NCI-H345 treated with DMSO at 0.1 percent for 48 hours (cell line): ENCODE results near the gene ABCB1.

ENCODE experiments used
- DNase-seq: peaks from one replicate; lab custom pipeline; 2025; ENCODE audit not compliant: unreplicated experiment; lab: John Stamatoyannopoulos, UW

ABCB1 gene

DNA sequence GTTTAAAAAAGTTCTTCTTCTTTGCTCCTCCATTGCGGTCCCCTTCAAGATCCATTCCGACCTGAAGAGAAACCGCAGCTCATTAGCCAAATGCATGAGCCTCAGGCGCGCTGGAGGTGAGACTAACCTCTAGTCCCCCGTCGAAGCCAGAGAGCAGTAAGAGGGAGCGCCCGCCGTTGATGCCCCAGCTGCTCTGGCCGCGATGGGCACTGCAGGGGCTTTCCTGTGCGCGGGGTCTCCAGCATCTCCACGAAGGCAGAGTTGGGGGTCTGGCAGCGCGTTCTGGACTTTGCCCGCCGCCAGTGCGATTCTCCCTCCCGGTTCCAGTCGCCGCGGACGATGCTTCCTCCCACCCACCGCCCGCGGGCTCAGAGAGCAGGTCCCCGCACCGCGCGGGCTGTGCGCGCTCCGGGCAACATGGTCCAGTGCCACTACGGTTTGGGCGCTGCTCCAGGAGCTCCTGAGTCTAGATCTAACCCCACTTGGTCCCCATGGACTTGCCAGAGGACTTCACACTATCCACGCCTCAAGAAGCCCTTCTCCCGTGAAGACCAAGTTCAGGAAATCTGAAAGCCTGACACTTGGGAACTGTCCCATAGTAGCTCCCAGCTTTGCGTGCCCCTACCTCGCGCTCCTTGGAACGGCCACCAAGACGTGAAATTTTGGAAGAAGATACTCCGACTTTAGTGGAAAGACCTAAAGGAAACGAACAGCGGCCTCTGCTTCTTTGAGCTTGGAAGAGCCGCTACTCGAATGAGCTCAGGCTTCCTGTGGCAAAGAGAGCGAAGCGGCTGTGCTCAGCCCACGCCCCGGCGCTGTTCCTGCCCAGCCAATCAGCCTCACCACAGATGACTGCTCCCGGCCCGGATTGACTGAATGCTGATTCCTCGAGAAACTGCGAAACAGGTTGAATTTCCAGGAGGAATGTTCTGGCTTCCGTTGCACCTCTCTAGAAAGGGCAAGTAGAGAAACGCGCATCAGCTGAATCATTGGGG, at the start of gene ABCB1:
ABCB1 (minus strand) TSS at position 755 of the 995 bp plus-strand sequence; CDS start at position 55, 700 bp downstream.
- DNase-seq: peak; percentile 12

DNA sequence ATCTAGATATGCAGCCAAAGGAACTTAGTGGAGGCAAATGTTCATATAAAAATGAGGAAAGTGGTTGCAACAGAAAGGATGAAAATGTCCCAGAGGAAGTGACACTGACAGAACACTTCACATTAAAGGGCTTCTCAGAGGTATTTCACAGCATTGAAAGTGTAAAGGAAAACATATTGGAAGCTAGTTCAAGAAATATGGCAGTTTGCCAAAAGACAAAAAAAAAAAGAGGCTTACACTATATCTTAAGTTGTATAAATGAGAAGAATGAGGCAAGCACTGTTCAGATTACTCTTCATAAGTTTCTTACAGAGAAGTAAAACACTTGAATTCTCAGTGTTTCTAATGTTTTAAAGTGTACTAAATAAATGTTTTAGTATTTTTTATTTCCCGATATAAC, 47.6 kb upstream of the ABCB1 start:
- no peak for DNase-seq

DNA sequence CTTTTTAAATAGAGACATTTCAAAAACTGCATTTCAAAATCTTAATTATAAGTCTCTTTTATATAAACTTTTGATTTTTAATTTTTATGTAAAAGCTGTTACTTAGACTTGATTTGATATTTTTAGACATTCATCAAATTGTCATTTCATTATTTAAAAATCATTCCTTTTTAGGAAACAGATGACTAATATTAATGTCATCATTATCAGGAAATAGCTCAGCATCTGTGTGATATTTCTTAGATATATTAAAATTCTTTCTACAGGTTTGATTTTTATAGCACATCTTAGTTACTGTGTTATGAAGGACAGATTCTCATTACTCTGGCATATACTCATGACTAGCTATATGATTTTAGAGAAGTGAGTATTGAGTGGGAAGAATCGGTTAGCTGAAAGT, 44.8 kb upstream of the ABCB1 start:
- no peak for DNase-seq

DNA sequence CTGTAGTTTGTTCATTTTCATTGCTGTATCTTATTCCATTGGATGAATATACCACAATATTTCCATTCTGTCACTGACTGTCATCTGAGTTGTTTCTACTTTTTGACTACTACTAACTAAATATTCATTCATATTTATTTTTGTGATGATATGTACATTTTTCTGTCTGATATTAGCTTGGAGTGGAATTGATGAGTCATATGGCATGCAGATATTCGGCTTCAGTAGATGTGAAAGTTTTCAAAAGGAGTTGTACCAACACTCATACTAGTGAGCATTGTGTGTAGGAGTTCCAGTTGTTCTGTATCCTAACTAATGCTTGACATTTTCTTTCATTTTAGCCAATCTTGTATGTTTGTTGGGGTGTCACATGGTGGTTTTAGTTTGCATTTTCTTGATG, 35.2 kb upstream of the ABCB1 start:
- DNase-seq: no peak

DNA sequence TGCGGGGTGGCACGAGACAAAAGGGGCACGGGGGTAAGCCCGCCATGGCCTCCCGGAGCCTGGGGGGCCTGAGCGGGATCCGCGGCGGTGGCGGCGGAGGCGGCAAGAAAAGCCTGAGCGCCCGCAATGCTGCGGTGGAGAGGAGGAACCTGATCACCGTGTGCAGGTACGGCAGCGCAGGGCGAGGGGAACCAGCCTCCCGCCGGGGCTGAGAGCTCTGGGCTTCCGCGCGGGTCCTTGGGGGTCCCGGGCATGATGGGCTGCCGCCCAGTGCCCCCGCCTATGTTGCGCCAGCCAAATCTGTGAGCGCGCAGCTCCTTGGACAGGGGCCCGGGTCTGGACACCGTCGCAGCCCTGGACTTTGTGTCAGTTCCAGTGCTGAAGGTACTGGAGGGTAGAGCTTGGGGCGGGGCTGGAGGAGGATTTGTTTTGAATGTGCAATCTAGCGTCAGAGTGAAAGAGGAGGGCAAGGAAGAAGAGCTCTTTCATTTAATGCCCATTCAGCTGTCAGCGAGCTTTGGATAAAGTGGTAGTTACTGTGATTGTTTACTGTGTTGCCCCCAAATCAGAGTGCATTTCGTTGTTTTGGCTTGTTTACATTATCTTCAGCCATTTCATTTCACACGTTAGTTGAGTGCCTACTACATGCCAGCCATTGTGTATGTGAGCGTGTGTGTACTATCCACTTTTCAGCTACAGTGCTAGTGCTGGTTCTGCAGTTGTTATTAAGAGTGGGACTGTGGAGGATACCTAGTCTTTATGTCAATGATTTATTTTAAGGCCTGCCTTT, 28.3 kb upstream of the ABCB1 start:
- peak; percentile 18 for DNase-seq

DNA sequence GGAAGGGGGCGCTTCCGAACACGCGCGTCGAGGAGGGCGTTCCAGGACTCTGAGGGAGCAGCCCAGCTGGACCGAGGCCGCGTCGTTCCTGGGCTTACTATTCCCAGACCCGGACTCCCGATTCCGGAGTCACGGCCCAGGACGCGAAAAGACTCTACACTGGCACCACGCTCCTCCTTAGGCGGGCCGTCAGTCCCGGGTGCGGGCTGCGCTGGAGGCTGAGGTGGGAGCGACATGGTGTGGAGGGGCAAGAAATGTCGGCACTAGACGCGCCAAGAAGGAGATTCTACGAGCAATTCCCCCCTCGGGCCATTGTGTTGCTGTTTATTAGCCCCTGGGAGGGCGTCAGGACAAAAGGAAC, 26.9 kb upstream of the ABCB1 start:
- no peak for DNase-seq

DNA sequence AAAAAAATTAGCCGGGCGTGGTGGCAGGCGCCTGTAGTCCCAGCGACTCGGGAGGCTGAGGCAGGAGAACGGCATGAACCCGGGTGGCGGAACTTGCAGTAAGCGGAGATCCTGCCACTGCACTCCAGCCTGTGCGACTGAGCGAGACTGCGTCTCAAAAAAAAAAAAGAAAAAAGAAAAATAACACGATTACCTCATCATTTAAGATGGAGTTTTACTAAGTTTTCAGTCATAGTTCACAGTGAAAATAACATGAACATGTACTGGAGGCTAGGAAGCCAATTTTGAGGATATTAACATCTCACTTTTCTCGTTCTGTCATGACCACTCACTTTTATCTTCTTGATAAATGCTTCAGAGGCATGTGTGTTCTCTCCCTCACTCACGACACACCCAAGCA, 24.4 kb upstream of the ABCB1 start:
- no peak for DNase-seq

DNA sequence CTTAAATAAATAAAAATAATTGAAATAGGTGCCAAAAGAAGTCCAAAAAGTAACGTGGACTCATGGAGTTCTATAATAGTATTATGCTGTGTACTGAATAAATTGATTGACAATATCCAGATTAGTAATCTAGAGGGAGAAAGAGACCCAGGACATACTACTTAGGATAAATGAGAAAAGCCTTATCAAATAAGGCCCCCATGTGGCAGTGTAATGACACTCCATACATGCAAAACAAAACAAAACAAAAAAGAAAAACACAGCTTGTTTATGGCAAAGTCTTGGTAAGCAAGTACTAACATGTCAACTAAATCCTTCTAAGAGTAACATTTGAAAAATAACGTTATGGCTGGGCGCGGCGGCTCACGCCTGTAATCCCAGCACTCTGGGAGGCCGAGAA, 23.9 kb upstream of the ABCB1 start:
- DNase-seq: no peak

DNA sequence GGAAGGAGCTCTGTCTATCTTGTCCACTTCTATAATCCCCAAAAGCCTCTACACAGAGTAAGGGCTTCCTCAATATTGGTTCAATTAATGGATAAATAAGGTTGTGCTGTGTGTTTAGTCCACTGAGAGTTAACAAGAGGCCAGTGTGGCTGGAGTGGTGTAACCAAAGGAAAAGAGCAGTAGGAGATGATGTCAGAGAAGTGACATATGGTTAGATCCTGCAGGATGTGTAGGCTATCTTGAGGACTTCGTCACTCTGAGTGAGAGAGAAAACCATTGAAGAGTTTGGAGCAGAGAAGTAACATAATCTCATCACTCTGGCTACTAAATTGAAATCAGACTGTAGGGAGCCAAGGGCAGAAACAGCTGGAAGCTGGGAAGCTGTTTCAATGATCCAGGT, 14.5 kb upstream of the ABCB1 start:
- DNase-seq: no peak

DNA sequence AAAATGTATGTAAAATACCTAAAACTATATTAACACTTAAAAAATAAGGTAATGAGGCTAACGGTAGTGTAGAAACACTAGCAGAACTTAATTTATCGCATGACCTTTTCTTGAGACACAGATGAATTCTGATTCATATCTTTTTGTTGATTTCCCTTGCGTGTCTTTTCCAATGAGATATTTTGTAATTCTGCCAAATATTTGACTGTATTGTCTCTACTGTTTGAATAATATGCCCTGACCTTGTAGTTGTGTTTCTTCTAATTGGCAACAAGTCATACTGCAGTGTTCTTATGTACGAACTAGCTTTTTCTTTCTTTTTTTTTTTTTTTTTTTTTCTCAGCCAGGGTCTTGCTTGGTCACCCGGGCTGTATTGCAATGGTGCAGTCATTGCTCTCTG, 9.2 kb upstream of the ABCB1 start:
- no peak for DNase-seq

DNA sequence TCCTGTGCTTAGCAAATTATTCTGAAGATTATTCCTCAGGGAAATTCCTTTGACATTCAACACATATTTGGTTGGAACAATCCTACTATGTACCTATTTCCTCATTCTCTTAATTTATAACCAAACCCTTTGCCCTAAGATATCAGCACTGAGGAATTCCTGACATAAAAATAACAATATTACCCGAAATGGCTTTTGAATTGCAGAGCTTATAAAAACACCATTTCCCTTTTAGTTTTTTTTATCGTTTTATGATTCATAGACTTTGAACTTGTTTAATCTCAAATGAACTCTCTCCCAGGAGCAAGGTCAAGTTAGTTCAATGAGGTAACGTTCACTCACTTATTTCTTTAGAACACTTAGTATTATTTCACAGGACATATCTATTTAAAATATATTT, 7.7 kb upstream of the ABCB1 start:
- no peak for DNase-seq

DNA sequence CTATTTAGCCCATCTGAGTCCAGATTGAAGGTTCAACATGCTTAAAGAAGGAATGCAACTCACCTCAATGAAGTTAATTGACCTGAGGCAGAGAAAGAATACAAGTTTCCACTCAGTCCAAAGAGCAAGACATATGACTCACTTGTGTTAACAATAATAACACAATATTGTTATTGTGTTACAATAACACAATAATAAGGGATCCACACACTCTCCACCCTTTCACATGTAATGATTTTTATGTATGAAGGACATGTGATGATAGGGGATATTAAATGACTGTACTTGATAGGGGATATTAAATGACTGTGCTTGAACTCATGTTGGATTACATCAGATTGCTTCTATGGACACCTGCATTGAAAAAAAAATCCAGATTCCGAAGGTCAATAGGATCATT, 3.6 kb upstream of the ABCB1 start:
- DNase-seq: no peak

DNA sequence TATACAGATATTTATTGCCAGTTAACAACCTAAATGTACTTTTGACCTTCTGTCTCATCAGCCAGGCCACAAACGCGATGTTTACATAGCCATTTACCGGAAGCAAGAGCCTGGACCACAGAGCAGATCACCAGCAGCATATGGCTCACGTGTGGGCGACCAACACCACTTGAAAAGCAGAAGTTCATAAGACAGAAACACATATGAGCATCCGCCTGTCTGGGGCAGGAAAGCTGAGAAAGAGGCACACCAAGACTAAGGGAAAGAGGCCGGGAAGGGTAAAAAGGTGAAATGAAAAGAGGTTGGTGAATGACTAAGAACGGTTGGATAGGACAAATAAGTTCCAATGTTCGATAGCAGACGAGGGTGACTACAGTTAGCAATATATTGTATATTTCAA, 1.3 kb downstream of the ABCB1 start:
- no peak for DNase-seq

DNA sequence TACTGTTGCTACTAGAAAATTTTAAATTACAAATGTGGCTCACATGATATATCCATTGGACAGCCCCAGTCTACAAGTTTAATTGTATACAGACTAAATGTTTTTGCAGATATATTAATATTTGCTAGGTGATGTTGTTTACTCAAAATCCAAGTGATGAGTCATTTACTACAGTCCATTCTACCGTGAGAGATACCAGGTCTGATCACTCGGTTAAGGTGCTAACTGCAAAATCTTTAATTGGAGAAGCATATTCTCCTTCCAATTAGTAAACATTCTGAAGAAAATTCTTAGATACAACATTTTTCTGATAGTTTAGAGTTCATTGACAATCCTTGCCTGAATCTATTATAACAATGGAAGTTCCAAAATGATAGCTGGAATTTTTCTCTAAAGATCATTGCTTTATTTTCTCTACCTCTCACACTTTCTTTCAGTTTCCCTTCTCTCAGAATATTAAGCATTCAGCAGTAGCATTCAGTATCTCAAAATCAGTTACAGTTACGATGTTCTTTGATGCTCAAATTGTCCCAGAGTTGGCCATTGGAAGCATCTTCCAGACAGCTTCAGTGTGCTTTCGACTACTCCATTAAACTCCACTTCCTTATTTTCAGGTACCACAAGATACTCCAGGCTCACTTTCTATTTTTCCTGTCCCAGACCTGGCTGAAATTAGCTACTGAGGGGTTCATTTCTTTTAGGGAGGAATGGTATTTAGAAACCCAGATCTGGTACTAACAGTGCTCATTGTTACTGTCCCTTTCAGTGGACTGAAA, 2.3 kb downstream of the ABCB1 start:
- no peak for DNase-seq

DNA sequence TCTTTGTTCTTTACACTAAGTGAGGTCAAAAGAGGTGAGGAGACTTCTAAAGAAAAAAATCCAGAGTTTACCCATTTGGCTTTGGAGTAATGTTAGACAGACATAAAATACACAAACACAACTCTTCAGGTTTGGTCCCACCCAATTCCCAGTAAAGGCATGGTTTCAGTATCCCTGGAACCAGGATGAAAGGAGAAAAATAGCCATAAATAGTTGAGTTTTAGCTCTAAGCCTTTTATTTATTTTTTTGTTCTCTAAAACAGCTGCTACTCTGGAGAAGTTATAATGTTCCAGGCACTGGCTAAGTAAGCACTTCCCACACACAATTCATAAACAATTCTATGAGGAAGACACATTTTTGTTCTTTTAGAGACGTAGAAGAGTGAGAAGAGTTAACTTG, 4.0 kb downstream of the ABCB1 start:
- no peak for DNase-seq

DNA sequence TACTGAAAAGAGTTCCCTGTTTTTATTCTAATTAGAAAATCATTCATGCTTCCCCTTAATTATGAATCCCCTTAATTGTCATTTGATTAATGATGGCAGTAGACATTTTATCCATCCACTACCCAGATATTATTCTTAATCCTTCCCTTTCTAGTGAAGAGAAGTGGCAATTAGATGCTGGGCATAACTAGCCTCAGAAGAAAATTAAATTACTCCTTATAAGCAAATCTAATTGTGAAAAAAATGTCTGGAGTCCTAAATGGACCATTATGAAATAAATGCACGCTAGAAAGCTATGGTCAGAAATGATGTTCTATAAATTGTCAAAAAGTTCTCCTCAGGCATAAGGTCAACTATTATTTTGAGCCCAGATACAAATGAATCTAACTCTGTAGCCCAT, 4.5 kb downstream of the ABCB1 start:
- DNase-seq: no peak

DNA sequence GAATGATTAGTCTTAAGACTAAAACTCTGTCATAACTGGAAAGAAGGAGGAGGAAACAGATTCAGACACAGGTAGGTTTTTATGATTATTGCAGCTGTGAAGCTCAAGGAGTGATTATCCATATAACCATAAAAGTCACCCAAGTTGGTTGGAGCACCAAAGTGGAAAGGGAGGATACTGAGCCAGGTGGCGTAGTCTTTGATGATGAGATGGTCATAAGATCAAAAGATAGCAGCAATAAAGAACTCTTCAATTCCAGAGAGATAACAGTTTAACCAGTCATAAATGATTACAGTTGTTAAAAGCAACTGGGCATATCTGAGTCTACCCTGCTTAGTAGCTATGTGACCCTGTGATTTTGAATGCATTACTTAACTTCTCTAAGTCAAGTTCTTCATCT, 8.4 kb downstream of the ABCB1 start:
- no peak for DNase-seq

DNA sequence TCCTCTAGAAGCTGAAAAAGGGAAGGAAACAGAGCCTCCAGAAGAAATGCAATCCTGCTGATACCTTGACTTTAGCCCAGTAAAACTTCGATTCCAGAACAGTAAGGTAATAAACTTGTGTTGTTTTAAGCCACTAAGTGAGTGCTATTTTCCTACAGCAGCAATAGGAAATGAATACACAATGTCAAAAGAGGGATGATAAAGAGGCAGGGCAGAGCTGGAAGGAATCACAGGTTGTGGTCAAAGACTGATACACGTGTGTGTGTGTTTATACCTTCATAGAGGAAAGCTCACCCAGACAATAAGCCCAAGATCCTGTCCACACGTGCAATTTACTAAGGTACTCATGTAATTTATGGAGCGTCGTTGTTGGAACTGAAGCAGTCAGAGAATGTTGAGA, 9.5 kb downstream of the ABCB1 start:
- DNase-seq: no peak

DNA sequence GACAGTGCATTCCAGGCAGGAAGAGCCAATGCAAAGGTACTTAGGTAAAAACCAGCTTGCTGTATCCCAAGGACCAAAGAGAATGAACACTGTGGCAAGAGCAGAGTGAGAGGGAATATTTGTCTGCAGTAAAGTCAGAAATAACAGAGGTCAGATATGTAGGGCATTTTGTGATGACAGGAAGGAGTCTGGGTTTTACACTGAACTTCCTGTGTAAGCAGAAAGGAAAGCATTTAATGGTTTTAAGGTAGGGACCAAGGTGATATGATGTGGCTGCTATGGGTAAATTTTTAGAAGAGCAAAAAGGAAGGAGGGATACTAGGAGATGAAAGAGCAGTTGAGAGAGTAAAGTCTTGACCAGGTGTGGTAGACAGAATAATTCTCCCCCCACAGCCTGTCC, 10.1 kb downstream of the ABCB1 start:
- DNase-seq: no peak

DNA sequence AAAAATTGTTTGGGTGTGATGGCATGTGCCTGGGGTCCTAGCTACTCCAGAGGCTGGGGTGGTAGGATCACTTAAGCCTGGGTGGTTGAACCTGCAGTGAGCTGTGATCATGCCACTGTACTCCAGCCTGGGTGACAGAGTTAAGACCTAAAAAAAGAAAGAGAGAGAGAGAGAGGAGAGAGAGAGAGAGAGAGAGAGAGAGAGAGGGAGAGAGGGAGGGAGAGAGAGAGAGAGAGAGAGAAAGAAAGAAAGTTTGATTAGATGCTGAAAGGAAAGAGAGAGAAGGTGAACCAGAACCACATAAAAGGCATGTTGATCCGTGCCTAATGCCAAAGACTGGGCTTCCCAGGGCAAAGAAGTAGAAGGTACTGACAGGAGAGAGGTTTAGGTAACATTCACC, 11.1 kb downstream of the ABCB1 start:
- DNase-seq: no peak

DNA sequence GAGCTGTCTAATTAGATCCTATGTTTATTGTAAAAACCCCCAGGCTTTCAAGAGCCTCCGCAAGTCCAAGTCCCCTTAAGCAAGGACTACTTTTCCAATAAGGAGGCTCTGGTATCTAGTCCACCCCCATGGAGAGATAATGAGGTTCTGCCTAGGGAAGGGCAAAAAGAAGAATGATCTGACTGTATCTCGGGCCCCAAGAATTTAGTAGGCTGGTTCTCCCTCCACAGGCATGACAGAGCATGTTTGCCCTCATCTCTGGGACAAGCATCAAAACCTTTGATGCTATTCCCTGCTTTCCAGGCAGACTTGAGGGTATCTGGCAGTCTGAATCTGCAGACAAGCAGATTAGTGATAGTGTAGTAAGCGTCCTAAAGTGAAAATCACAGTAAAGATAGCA, 19.0 kb downstream of the ABCB1 start:
- DNase-seq: no peak
